AML-193 (cell line): Measurements from ENCODE around the gene BRSK2.

Experiments
- DNase-seq, 2 experiments: peaks; one replicate each; lab custom pipeline; 2025; lab: John Stamatoyannopoulos, UW

BRSK2 gene

DNA sequence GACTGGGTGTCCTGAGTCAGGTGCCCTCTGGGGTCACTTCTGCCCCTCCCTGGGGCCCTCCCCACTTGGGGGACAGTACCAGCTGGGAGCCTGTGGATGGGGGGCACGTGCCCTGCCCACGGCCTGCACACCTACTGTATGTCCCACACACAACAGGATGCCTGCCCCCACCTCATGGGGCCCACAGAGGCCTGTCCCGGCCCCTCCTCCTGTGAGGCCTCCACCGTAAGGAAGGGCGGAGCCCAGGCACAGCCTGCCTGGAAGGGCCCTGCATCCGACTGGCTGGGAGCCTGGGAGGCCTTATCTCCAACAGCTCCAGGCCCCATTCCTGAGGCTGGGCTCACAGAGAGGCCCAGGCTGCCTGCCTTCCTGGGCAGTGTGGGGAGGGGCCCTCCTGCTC is 47.8 kb downstream of the BRSK2 start:
- DNase-seq, result no peak

DNA sequence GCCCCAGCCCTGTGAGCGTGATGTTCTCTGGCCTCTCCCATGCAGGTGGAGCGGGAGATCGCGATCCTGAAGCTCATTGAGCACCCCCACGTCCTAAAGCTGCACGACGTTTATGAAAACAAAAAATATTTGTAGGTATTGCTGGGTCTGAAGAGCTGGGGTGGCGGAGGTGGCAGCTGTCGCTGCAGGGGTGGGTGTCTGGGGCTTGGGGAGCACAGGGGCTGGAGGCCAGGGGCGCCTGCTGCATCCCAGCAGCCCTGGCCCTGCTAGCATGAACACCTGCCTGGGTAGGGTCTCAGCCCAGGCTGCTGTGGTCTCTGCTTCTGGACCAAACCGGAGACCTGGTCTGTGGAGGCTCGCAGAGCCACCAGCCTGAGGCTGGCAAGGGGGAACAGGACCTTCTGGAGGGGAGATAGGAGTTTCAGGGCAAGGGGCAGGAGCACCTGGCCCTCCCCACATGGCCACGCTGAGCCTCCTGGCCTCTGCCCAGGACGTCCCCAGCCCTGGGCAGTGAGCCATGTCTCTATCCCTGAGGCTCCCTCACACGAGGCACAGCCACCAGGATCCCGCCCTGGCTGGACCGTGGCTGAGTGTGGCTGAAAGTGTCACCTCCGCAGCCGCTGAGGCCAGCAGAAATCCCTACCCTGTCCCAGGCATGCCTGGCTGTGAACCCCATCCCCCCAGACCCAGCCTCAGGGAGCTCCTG is 48.7 kb downstream of the BRSK2 start:
- no peak for DNase-seq

DNA sequence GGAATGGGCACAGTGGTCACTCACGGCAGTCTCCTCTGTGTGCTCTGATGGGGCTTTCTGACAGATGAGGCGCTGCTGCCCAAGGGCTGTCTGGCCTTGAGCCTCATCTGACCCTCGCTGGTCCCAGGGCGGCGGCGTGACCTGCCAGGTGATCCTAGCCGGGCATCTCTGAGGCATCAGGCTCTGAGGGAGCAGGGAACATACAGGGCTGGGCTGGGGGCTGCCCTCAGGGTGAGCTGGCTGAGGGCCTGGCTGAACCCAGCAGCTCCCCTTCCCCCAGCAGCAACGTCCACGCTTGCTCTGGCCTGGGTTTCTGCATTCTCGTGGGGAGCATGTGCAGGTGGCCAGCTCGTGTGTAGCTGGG is 49.2 kb downstream of the BRSK2 start:
- DNase-seq, result no peak

DNA sequence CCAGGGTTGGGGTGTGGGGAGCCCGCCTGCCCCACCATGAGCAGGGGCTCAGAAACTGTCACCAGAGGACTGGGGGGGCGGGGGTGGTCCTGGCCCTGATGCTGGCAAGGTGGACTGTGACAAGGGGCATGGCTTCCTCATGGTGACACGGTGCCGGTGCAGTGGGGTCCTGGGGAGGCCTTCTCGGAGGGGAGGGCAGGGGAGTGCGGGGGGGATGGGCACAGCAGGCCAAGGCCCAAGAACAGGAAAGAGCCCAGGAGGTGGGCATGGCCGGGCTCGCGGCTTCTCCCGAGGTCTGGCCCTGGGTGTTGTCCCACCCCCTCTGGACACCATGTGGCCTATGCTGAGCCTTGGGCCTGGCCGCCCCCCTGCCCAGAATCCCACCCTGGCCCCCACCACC is 49.6 kb downstream of the BRSK2 start:
- DNase-seq, result no peak

DNA sequence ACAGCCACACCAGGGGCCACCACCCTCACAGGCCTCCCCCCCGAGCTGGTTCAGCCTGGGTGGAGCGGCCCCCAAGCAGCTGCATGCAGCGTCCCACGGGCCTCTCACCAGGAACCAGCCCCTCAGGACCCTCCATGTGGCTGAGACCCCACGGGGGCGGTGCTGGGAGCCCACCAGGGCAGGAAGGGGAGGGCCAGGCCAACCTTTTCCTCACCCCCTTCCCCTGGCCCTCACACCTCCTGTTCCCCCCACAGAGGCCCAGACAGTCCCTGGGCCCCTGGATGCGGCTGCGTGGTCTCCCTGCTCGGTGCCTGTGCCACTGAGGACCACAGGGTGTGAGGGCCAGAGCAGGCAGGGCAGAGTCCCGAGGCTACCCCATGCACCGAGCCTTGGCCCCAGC is 50.3 kb downstream of the BRSK2 start:
- no peak for DNase-seq

DNA sequence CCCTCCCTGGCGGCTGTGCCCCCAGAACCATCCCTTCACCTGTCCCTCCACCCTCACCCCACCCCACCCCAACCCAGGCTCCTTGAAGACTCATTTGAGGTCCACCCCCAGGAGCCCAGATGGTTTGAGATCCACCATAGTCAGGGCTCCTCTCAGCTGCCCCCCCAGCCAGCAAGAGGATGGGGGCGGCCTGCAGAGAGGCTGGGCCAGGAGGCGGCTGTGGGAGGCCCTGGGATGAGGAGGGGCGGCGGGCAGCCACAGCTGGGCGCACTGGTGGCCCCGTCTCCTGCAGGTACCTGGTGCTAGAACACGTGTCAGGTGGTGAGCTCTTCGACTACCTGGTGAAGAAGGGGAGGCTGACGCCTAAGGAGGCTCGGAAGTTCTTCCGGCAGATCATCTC is 50.8 kb downstream of the BRSK2 start:
- no peak for DNase-seq

DNA sequence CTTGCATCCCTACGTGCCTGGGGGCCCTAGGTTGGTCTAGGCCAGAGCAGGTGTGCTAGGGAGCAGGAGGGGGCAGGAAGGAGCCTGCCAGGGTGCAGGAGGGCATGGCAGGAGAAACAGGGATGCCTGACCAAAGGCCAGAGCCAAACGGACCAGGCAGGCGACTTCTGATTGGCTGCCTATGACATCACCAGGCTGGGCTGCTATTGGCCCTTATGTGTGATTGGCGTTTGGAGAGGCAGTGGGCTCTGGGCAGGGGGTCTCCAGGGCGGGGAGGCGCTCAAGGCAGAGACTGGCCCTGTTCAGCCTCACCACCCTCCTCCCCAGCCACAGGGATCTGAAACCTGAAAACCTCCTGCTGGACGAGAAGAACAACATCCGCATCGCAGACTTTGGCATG is 52.4 kb downstream of the BRSK2 start:
- no peak for DNase-seq

DNA sequence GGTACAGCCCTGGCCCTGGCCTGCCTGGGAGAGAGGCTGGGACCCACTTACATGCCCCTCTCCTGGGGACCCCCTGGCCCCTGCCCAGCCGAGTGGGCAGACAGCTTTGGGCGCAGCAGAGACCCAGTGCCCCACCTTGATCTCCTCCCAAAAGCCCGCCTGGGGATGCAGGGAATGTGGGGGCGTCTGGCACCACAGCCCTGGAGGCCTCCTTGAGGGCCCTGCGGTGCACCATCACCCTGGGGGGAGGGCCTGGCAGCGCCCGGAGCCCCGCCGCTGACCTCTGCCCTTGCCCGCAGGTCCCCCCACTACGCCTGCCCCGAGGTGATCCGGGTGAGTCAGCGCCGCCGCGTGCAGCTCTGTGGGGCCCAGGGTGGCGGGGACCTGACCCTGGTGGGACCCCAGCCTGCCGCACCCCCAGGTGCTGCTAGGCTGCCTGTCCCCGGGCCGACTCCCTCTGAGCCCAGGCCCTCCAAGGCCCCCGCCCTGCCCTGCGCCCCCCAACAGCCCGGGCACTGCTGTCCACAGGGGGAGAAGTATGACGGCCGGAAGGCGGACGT is 53.2 kb downstream of the BRSK2 start:
- no peak for DNase-seq

DNA sequence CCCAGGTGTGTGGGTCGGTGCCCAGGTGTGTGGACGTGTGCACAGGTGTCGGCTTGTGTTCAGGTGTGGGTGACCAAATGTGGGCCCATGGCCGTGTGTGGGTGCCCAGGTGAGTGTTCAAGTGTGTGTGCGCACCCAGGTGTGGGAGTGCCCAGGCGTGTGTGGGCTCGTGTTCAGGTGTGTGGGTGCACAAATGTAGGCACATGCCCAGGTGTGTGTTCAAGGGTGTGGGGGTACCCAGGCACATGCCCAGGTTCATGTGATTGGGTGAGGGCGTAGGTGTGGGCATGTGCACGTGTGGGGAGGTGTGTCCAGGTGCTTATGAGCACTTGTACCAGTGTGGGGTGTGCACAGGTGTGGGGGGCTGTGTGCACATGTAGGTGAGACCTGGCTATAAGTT is 54.0 kb downstream of the BRSK2 start:
- DNase-seq, result no peak

DNA sequence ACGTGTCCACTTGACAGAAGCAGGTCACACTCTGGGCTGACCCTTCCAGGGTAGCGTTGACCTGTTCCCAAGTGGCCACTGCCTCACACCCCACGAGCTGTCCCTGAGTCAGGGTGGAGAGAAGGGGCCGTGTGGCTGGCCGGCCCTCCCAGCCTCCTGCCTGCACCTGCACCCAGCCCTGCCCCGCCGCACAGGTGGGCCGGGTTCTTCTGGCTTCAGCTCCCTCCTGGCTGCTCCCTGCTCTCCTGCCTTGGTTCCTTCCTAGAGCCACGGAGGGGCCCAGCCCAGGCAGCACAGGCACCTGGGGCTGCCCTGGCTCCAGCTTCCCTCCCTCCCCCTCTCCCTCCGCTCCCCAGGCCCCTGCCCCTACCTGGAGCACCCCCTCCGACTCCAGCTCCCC is 54.6 kb downstream of the BRSK2 start:
- no peak for DNase-seq

DNA sequence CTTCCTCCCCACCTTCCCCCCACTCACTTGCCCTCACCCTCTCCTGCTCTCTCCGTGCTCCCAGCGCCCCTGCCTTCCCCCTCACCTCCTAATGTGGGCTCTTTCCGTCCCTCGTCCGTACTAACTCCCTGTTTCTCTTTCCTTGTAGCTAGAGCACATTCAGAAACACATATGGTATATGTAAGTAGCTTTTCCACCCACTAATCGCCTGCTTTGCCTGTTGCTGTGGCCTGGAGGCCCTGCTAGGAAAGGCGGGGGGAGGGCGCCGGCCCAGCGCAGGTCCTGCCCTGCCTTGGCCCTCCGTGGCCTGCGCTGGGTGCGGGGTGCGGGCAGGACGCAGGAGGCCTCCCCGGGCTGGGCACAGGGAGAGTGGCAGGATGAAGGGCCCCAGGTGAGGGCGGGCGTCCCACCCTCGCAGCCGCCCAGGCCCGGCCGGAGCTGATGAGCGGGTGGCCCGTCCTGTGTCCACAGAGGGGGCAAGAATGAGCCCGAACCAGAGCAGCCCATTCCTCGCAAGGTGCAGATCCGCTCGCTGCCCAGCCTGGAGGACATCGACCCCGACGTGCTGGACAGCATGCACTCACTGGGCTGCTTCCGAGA is 55.2 kb downstream of the BRSK2 start:
- DNase-seq, result no peak

DNA sequence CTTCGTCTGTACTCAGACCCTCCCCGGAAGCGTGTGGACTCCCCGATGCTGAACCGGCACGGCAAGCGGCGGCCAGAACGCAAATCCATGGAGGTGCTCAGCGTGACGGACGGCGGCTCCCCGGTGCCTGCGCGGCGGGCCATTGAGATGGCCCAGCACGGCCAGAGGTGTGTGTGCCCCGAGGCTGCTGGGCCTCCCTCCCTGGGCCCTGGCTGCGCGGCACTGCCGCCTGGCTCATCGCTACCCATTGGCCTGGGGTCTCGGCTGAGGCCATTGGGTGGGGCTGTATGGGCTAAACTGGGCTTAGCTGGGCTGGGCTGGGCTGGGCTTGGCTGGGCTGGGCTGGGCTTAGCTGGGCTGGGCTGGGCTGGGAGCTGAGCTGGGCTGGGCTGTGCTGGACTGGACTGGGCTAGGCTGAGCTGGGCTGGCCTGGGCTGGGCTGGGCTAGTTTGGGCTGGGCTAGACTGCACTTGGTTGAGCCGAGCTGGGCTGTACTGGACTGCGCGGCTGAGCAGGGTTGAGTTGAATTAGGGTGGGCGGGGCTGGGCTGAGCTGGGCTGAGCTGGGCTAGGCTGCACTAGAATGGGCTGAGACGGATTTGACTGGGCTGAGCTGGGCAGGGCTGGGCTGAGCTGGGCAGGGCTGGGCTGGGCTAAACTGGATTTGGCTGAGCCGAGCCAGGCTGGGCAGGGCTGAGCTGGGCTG is 56.2 kb downstream of the BRSK2 start:
- no peak for DNase-seq

DNA sequence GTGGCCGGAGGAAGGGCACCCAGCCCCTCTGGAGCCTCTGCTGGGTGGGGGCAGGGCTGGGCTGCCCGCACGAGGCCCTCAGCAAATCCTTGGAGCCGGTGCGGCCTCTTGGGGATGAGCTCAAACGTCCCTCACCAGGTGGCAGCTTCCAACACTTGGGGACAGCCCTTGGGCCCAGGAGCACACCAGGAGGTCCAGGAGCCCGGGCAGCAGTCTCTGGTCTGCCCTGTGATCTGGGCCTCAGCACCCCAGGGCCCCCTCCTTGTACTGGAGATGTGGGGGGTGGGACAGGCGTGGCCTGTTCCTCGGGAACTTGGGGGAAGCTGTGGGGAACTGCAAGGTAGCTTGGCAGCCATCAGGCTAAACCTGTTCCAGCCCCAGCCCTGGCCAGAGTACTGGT is 56.9 kb downstream of the BRSK2 start:
- no peak for DNase-seq

DNA sequence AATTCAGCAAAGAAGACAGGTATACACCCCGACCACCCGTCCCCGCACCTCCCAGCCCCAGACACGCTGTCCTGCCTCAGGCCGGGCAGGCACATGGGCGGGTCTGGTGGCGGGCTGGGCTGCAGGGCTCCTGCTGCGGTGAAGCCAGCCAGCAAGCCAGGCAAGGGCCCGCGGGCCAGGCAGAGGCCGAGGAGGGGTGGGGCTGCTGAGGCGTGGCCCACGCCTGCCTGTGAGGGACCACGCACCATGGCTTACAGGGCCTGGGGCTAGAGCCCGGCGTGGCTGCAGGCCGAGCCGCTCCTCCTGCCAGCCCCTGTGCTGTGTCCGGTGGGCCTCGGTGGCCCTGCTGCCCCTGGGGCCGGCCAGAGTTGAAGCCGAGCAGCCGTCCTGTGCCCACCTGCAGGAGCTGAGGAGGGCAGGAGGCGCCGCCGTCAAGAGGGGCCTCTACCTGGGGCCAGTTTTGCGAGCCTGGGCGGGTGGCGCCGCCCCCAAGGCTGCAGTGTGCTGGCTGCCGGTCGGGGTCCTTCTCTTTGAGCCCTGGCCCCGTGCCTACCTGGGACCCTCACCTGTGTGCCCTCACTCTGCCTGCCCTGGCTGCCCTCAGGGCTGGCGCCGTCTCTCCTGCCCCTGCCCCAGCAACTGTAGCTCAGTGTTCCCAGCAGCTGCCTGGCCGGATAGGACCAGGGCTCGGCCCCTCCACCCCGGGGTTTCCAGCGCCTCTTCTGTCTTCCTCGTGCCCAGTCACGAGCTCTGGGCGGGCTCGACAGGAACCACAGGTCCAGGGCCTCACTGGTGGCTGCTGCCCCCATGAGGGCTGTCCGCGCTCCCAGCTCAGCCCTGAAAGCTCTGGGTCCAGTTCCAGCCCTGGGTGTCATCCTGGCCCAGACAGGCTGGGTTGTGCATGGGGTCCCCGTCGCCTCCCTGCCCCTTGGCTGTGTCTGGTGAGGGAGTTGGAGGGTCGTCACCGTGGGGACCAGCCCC is 58.4 kb downstream of the BRSK2 start:
- no peak for DNase-seq

DNA sequence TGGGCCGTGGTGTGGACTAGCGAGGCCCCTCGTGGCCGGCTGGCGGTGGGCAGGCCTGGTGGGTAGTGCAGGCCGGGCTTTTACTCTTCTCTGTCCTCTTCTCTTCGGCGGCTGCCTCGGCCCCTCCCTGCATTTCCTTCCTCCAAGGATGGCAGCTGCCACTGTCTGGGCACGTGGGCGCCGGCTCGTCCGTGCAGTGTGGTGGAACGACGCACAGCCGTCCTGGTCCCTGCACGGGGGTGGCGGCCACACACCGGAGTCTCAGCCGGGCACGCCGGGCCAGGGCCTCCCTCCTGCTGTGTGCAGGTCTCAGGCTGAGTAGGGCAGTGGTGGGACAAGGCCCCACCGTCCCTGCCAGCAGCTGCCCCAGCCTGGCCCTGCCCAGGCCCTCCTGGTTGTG is 59.1 kb downstream of the BRSK2 start:
- DNase-seq, result no peak

DNA sequence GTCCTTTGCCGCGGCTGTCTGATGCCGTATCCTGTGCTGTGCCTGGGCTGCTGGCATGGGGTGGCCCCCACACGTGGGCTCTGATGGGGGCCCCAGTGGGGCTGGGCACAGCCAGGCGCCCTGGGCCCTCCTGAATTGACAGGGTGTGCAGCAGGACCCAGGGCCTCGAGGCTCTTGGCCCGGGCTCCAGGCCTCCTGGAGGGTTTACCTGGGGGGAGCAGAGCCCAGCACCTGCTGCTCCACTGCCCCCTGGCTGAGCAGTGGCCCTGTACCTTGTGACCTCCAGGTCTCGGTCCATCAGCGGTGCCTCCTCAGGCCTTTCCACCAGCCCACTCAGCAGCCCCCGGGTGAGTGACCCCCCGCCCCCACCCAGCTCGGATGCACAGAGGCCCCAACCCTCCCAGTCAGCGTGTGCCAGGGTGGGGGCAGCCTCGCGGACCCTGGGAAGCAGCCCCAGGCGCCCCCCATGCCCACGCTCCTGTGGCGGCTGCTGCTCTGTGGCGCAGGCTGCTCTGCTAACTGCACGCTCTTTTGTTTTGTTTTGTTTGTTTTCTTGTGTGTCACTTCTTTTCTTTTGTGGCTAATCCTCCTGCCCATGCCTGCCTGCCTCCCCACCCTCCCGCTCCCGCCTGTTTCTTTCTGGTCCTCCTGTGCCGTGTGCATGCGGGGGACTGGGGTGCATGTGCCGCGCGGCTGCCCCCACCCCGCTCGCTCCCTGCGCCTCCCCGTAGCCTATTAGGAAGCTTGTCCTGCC is 59.9 kb downstream of the BRSK2 start:
- DNase-seq, result no peak

DNA sequence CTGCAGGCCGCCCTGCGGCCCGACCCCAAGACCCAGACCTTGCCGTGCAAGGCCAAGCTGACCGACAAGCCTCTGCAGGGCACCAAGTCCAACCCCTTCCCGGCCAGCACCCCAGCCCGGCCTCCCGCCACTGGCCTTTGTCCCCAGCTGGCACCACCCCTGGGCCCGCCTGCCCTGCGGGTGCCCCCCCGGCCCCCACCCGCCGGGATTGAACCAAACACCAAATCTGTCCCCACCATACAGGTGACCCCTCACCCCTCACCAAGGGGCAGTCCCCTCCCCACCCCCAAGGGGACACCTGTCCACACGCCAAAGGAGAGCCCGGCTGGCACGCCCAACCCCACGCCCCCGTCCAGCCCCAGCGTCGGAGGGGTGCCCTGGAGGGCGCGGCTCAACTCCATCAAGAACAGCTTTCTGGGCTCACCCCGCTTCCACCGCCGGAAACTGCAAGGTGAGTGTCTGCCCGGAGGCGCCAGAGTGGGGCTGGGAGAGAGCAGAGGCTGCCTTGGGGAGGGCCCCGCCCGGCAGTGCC is 60.7 kb downstream of the BRSK2 start:
- DNase-seq, result no peak

DNA sequence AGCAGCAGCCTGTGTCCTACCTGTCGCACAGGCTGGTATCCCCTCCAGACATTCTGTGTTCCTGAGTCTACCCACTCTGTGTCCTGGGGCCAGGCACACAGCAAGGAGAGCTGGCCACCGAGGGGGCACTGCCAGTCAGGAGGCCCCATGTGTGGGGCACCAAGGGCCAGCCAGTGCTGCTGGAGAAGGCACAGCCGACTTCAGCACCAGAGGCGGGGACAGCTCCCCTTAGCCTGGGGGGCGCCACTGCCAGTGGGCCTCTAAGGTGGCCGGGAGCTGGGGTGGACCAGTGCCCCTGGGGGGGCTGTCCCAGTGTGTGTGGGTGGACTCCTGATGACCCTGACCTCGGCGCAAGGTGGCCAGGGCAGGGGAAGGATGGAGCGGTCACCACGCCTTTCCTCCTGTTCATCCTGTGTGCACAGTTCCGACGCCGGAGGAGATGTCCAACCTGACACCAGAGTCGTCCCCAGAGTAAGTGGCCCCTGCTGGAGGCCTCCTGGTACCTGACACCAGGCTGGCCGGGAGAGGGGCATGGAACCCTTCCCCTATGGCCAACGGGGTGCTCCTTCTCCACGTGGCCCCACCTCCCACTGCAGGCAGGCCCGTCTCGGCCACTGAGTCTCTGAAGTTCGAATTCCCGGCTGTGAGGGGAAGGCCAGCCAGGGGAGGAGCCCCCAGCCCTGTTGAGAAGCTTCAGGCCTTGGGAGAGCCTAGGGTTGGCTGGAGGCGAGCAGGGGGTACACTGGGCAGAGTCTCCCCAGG is 61.4 kb downstream of the BRSK2 start:
- DNase-seq, result no peak

DNA sequence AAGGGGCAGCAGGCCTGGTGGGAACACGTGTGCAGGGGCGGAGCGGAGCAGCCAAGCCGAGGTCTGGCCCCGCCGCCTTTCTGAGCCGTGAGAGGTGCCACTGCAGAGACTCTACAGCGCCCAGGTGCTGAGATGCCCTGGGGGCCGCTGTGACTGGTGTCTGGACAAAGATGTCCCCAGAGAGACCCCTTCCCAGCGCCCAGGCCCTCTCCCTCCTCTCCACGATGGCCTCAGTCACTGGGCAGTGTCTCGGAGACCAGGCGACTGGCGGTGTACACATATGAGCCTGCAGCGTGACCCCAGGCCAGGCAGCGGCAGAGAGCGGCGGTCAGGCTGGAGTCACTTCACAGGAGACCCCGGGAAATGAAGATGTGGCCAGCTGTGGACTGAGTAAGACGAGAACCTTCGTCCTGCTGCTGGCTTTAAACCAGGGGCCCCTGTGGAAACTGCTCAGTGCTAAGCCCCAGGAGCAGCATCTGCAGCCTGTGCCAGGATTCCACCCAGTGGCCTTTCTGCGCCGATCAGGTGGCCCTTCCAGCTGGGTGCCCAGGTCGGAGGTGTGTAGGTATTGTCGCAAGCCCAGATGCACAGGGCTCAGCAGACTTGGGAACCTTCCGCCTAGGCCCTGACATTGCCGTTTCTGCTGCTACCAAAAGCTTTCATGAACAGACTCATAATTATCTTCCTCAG is 62.2 kb downstream of the BRSK2 start:
- DNase-seq, result no peak

DNA sequence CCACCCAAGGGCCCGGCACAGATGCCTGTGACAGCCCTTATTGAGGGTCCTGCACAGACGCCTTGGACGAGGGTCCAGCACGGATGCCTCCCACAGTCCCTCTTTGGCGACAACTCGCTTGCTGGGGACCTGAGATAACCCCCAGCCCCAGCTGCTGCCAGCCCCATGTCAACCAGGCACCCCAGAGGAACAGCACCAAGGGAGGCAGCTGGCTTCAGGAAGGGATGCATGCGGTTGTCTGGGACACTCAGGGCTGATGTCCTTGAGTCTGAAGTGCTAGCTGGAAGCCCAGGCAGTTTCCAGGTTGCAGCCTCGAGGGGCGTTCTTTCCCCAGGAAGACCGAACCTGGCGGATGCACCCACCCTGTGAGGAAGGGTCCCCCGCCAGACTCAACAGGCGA is 63.0 kb downstream of the BRSK2 start:
- no peak for DNase-seq
